Suprapubic skin (tissue), 4 donors: Measurements from ENCODE around the gene ZNF446. TPM values are rescaled to one million over a fixed set of nuclear protein-coding genes. Genes with fewer than 3 reads are reported as not detected.
A peak's percentile ranks its signal among the peaks of the same experiment; 100 is the strongest.
"Not testable (repeated sequence)": the region's sequence is repeated elsewhere in the genome, so short reads cannot be mapped to it uniquely, and the experiment has no call there.

Source experiments
- DNase-seq, 2 donors: peaks; one replicate each; pipeline ENCODE4 v3.0.0-alpha.2; 2019; ENCODE audit warnings: low spot score in 2 of 2
- H3K27ac ChIP-seq: fragments of 200-600 bp; sonication (generic); one replicate; pipeline ENCODE4 v1.5.1; 2019
- H3K27me3 ChIP-seq: fragments of 200-600 bp; sonication (generic); one replicate; pipeline ENCODE4 v1.5.1; 2019
- H3K36me3 ChIP-seq: fragments of 200-600 bp; sonication (generic); one replicate; pipeline ENCODE4 v1.5.1; 2019
- H3K4me1 ChIP-seq: fragments of 200-600 bp; sonication (generic); one replicate; pipeline ENCODE4 v1.5.1; 2019
- H3K4me3 ChIP-seq: fragments of 200-600 bp; sonication (generic); one replicate; pipeline ENCODE4 v1.5.1; 2019; ENCODE audit warnings: mild to moderate bottlenecking
- H3K9me3 ChIP-seq: fragments of 200-600 bp; sonication (generic); one replicate; pipeline ENCODE4 v1.5.1; 2019
- EP300 ChIP-seq: sonication (generic); formaldehyde crosslinking; IDR thresholded peaks from one replicate; pipeline ENCODE4 v1.6.1; 2017; ENCODE audit warnings: antibody characterized with exemption
- POLR2A ChIP-seq, 2 donors: fragments of 450-650 bp; IDR thresholded peaks; one replicate each; pipeline ENCODE4 v1.6.1; 2017; ENCODE audit warnings: antibody characterized with exemption in 2 of 2, mild to moderate bottlenecking in 2 of 2, moderate library complexity in 2 of 2
- POLR2AphosphoS5 ChIP-seq, 3 donors: sonication (generic); formaldehyde crosslinking; IDR thresholded peaks; one replicate each; pipeline ENCODE4 v1.6.1; 2017; ENCODE audit warnings: antibody characterized with exemption in 3 of 3
- WGBS: methylation state at CpG from one replicate; pipeline ENCODE4 v1.1.5; 2018; 5-methylcytosine and 5-hydroxymethylcytosine counted together
- total RNA-seq, 4 donors: library from RNA; depleted of rRNA; stranded (reverse); fragments of >200 nt; gene quantifications; one replicate each; pipeline ENCODE4 v1.1.0, GENCODE V29; 2016
- TF ChIP-seq, protein P1 (sequence below), 2 donors: fragments of 200-600 bp in 1 of 2; fragments of 450-650 bp in 1 of 2; sonication (generic) in 1 of 2; IDR thresholded peaks; one replicate each; pipeline ENCODE4 v1.5.1; 2016 to 2019; ENCODE audit warnings: antibody characterized with exemption in 2 of 2, mild to moderate bottlenecking in 1 of 2, moderate library complexity in 1 of 2

The ZNF446 gene
- total RNA-seq, 4 donors from 2014 or later: 19.8 to 38.8 (median 24.0) TPM

GRCh38 chr19:58440556-58440955, 35.6 kb upstream of the ZNF446 start:
- peak overlapping the region; percentile 59 for H3K4me3 ChIP-seq
- peaks cover 18% of the 10 kb centered on the region for H3K27me3 ChIP-seq
- H3K4me1 ChIP-seq: peaks cover 18% of the 10 kb centered on the region
- H3K27ac ChIP-seq: peak overlapping the region; percentile 27
- H3K36me3 ChIP-seq: peaks cover 24% of the 10 kb centered on the region
- peaks cover 2% of the 10 kb centered on the region for H3K9me3 ChIP-seq
- no peak for DNase-seq
- no peak for TF ChIP-seq EP300
- TF ChIP-seq, protein P1, sequence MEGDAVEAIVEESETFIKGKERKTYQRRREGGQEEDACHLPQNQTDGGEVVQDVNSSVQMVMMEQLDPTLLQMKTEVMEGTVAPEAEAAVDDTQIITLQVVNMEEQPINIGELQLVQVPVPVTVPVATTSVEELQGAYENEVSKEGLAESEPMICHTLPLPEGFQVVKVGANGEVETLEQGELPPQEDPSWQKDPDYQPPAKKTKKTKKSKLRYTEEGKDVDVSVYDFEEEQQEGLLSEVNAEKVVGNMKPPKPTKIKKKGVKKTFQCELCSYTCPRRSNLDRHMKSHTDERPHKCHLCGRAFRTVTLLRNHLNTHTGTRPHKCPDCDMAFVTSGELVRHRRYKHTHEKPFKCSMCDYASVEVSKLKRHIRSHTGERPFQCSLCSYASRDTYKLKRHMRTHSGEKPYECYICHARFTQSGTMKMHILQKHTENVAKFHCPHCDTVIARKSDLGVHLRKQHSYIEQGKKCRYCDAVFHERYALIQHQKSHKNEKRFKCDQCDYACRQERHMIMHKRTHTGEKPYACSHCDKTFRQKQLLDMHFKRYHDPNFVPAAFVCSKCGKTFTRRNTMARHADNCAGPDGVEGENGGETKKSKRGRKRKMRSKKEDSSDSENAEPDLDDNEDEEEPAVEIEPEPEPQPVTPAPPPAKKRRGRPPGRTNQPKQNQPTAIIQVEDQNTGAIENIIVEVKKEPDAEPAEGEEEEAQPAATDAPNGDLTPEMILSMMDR (IDR thresholded peaks at IDR 0.05): no peak
- TF ChIP-seq POLR2A (IDR thresholded peaks at IDR 0.05): no peak
- no peak for TF ChIP-seq POLR2AphosphoS5 (IDR thresholded peaks at IDR 0.05)
- WGBS: 23% methylated on average over 15 of the region's 31 CpGs

DNA sequence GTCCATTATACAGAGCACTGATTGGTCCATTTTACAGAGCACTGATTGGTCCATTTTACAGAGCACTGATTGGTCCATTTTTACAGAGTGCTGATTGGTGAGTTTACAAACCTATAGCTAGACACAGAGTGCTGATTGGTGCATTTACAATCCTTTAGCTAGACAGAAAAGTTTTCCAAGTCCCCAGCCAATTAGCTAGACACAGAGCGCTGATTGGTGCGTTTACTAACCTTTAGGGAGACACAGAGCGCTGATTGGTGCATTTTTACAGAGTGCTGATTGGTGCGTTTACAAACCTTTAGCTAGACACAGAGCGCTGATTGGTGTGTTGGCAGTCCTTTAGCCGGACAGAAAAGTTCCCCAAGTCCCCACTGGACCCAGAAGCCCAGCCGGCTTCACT, 33.2 kb upstream of the ZNF446 start:
- 96% methylated on average over 7 of the region's 7 CpGs for WGBS
- not testable (repeated sequence) for H3K4me3 ChIP-seq
- peaks cover 35% of the 10 kb centered on the region for H3K27me3 ChIP-seq

DNA sequence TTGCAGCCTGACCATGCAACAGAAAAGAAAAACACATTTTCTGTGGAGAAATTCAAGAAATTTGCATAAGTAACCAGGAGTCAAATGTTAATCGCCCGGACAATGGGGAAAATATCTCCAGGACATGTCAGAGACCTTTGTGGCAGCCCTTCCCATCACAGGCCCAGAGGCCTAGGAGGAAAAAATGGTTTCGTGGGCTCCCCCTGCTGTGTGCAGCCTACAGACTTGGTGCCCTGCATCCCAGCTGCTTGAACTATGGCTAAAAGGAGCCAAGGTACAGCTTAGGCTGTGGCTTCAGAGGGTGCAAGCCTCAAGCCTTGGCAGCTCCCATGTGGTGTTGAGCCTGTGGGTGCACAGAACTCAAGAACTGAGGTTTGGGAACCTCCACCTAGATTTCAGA, 27.3 kb upstream of the ZNF446 start:
- not testable (repeated sequence) for H3K36me3 ChIP-seq, DNase-seq, H3K9me3 ChIP-seq, H3K27ac ChIP-seq, H3K4me3 ChIP-seq
- 75% methylated on average over 3 of the region's 3 CpGs for WGBS
- peaks cover 28% of the 10 kb centered on the region for H3K27me3 ChIP-seq
- peaks cover 13% of the 10 kb centered on the region for H3K4me1 ChIP-seq

More for the DNA sequence above, 33.2 kb upstream of the ZNF446 start:
- H3K4me1 ChIP-seq: peaks cover 18% of the 10 kb centered on the region
- not testable (repeated sequence) for DNase-seq, H3K27ac ChIP-seq, H3K9me3 ChIP-seq, H3K36me3 ChIP-seq

GRCh38 chr19:58449980-58450379, 26.2 kb upstream of the ZNF446 start:
- DNase-seq, H3K9me3 ChIP-seq, H3K27ac ChIP-seq, H3K4me3 ChIP-seq: not testable (repeated sequence)
- H3K4me1 ChIP-seq: peaks cover 13% of the 10 kb centered on the region
- H3K36me3 ChIP-seq: peaks cover 12% of the 10 kb centered on the region
- WGBS: 63% methylated on average over 5 of the region's 5 CpGs
- H3K27me3 ChIP-seq: peaks cover 28% of the 10 kb centered on the region

GRCh38 chr19:58450856-58451357, 25.2 kb upstream of the ZNF446 start:
- Histone ChIP-seq H3K36me3 (peaks cover 19% of the 10 kb centered on the region), H3K27me3 (peaks cover 21% of the 10 kb centered on the region), H3K4me1 (peaks cover 13% of the 10 kb centered on the region), H3K9me3 (no peaks in the 10 kb centered on the region), H3K4me3 (peak overlapping the region; percentile 95), H3K27ac (peak overlapping the region; percentile 78)
- DNase-seq: no peak
- 2% methylated on average over 11 of the region's 11 CpGs for WGBS
- TF ChIP-seq POLR2A (IDR thresholded peaks at IDR 0.05) (no peak), POLR2AphosphoS5 (IDR thresholded peaks at IDR 0.05) (no peak), EP300 (no peak)
- TF ChIP-seq, protein P1 (IDR thresholded peaks at IDR 0.05): no peak

DNA sequence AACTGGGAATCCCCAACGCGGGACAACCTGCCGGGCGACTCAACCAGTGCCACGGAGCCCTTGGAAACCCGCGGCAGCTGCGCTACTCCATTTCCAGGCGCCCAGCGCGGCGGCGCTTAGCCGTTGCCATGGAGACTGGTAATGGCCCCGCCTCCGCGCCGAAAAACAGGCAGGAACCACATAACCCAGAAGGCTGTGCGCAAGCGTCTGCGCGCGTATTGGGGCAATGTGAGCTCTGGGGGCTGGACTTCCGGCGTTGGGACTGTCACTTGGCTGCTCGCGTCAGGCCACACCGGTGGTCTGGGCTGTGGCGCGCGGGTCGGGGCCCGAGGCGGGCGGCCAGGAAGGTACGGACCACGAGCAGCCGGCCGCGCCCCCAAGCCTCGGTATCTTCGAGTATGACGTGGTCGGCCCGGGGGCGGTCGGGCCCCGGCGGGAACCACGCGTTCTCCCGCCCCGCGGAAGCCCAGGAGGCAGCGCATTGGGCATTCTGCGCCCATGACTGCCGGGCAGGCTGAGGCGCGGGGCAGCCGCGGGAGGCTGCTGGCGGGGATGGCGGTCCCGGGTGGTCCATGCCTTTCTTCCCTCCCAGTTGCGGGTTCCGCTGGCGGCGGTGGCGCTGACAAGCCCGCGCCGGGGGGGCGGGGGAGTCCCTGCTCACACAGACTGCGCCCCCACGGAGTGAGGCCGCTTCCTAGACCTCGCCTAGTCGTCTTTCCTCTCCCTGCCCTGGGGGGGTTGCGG, 24.6 kb upstream of the ZNF446 start, which contains the start of gene ZNF324B:
Gene ZNF324B, plus strand, starts transcription at position 265 of the 744 bp plus-strand sequence. CDS start 2,080 bp downstream, outside the sequence.
- Histone ChIP-seq H3K4me1 (peaks cover 13% of the 10 kb centered on the region), H3K27ac (peak within 1 kb of the TSS; percentile 78), H3K9me3 (no peaks in the 10 kb centered on the region), H3K27me3 (peaks cover 18% of the 10 kb centered on the region), H3K36me3 (peaks cover 25% of the 10 kb centered on the region), H3K4me3 (peak within 1 kb of the TSS; percentile 95)
- 3% methylated on average over 14 of the region's 79 CpGs for WGBS
- TF ChIP-seq POLR2AphosphoS5 (IDR thresholded peaks at IDR 0.05) (peak in 1 of 3 donors; percentile 51), EP300 (no peak), POLR2A (IDR thresholded peaks at IDR 0.05) (peak in 1 of 2 donors; percentile 11)
- TF ChIP-seq, protein P1 (IDR thresholded peaks at IDR 0.05): no peak
- peak; percentile 98 for DNase-seq
